ENCODE data around the gene PPP1R13L.
A peak's percentile ranks its signal among the peaks of the same experiment; 100 is the strongest.

PPP1R13L gene

GRCh38 chr19:45406226-45407090 is 1.6 kb upstream of the PPP1R13L start, which contains the start of gene POLR1G:
POLR1G (plus strand) TSS chr19:45406644; CDS start chr19:45406697, 53 bp downstream.
- peak; percentile 64 to 72 for DNase-seq (ENCODE audit: low read depth in 2 of 2)

GRCh38 chr19:45405435-45406225 is 761 bp upstream of the PPP1R13L start:
- DNase-seq (ENCODE audit: low read depth in 2 of 2): peak; percentile 73 to 76

- DNase-seq (ENCODE audit: low read depth in 2 of 2): peak in 1 of 2 donors; percentile 43
Observed at GRCh38 chr19:45403781-45404556, 900 bp downstream of the PPP1R13L start.

- no peak for DNase-seq (ENCODE audit: low read depth in 2 of 2)
Observed at GRCh38 chr19:45403272-45403671, 1.6 kb downstream of the PPP1R13L start.

- no peak for DNase-seq (ENCODE audit: low read depth in 2 of 2)
Observed at GRCh38 chr19:45402298-45403061, 2.4 kb downstream of the PPP1R13L start.

GRCh38 chr19:45401815-45402214 is 3.1 kb downstream of the PPP1R13L start:
- no peak for DNase-seq (ENCODE audit: low read depth in 2 of 2)

- DNase-seq (ENCODE audit: low read depth in 2 of 2): no peak
Observed at GRCh38 chr19:45400192-45400591, 4.7 kb downstream of the PPP1R13L start.

GRCh38 chr19:45395821-45396617 is 8.8 kb downstream of the PPP1R13L start:
- no peak for DNase-seq (ENCODE audit: low read depth in 2 of 2)

- no peak for DNase-seq (ENCODE audit: low read depth in 2 of 2)
Observed at GRCh38 chr19:45391871-45392665, 12.8 kb downstream of the PPP1R13L start.

- DNase-seq (ENCODE audit: low read depth in 2 of 2): no peak
Observed at GRCh38 chr19:45391346-45391745, 13.5 kb downstream of the PPP1R13L start.

- no peak for DNase-seq (ENCODE audit: low read depth in 2 of 2)
Observed at GRCh38 chr19:45385392-45386221, 19.3 kb downstream of the PPP1R13L start.

GRCh38 chr19:45382426-45382825 is 22.4 kb downstream of the PPP1R13L start:
- no peak for DNase-seq (ENCODE audit: low read depth in 2 of 2)

GRCh38 chr19:45380107-45380506 is 24.8 kb downstream of the PPP1R13L start:
- DNase-seq (ENCODE audit: low read depth in 2 of 2): no peak

GRCh38 chr19:45376045-45376724 is 28.7 kb downstream of the PPP1R13L start:
- DNase-seq (ENCODE audit: low read depth in 2 of 2): no peak

- peak; percentile 98 to 100 for DNase-seq (ENCODE audit: low read depth in 2 of 2)
Observed at GRCh38 chr19:45370410-45371204, 34.3 kb downstream of the PPP1R13L start, which contains the start of gene ERCC2. ERCC2 (minus strand) TSS chr19:45370573; CDS start chr19:45370540, 33 bp downstream.

- DNase-seq (ENCODE audit: low read depth in 2 of 2): no peak
Observed at GRCh38 chr19:45368737-45369340, 36.0 kb downstream of the PPP1R13L start.

- no peak for DNase-seq (ENCODE audit: low read depth in 2 of 2)
Observed at GRCh38 chr19:45368127-45368526, 36.7 kb downstream of the PPP1R13L start.

All from stimulated activated CD8-positive, alpha-beta memory T cell treated with anti-CD3 and anti-CD28 coated beads, Interleukin-7, amount 100 ng/mL, for 4 hours (primary cell).